Measurements from ENCODE around the gene TPBGL. TPM values are rescaled to one million over a fixed set of nuclear protein-coding genes. Genes with fewer than 3 reads are reported as not detected.

The TPBGL gene
- total RNA-seq, 4 donors from 2014 or later = 0.26 to 0.40 (median 0.33) TPM; not detected in 1

DNA sequence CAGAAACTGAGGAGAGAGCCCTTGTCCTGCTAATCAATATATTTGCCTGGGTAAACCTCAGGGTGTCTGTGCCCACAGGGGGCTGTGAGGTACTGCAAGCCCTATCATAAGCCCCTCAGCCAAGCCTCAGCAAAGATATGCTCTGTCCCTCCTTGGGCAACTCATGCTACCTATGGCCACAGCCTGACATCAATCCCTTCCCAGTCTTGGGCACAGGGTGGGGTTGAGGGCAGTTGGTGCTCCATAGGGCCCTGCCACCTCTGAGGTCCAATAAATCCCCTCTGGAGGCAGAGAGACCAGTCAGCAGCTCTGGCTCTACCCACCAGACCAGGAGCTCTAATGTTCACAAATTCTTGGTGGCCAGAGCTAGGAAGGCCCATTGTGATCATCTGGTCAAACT lies 23.8 kb downstream of the TPBGL start:
- Histone ChIP-seq H3K27ac (replicated peaks in 1 of 4) (peak overlapping the region in 1 of 4 donors; percentile 4), H3K4me3 (no peak overlapping the region), H3K36me3 (peaks cover 25 to 41% (median 36%) of the 10 kb centered on the region in 4 donors), H3K9me3 (no peaks in the 10 kb centered on the region), H3K27me3 (no peaks in the 10 kb centered on the region), H3K4me1 (peaks cover 14 to 42% (median 33%) of the 10 kb centered on the region in 4 donors)
- DNase-seq (ENCODE audit: extremely low spot score) = no peak
- TF ChIP-seq POLR2A (IDR thresholded peaks at IDR 0.05; ENCODE audit: low read depth) = no peak
- TF ChIP-seq, protein P1, sequence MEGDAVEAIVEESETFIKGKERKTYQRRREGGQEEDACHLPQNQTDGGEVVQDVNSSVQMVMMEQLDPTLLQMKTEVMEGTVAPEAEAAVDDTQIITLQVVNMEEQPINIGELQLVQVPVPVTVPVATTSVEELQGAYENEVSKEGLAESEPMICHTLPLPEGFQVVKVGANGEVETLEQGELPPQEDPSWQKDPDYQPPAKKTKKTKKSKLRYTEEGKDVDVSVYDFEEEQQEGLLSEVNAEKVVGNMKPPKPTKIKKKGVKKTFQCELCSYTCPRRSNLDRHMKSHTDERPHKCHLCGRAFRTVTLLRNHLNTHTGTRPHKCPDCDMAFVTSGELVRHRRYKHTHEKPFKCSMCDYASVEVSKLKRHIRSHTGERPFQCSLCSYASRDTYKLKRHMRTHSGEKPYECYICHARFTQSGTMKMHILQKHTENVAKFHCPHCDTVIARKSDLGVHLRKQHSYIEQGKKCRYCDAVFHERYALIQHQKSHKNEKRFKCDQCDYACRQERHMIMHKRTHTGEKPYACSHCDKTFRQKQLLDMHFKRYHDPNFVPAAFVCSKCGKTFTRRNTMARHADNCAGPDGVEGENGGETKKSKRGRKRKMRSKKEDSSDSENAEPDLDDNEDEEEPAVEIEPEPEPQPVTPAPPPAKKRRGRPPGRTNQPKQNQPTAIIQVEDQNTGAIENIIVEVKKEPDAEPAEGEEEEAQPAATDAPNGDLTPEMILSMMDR (IDR thresholded peaks at IDR 0.05) = no peak
- no peak for TF ChIP-seq POLR2AphosphoS5 (IDR thresholded peaks at IDR 0.05)
- no peak for TF ChIP-seq EP300 (IDR thresholded peaks at IDR 0.05)
- intact Hi-C loops (cut with DNase I) = no loop called here

DNA sequence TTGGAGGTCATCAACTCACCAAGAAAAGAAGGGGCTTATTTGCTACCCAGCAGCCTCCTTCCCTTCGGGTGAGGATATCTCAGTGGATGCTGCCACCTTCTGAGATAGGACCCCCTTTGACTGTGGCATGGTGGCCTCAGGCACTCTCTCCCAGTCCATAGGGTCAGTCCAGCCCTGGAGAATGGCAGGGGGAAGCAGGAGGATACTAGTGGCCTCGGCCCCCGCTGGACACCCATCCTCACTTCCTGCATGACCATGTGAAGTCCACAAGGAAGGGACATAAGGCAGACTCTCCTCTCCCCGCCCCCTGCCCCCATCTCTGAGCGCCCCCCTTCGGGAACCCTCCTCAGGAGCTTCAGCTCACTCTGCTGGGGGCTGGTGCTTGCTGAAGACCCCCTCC lies 24.4 kb downstream of the TPBGL start:
- no peak for DNase-seq (ENCODE audit: extremely low spot score)
- Histone ChIP-seq H3K4me3 (no peak overlapping the region), H3K9me3 (no peaks in the 10 kb centered on the region), H3K36me3 (peaks cover 25 to 47% (median 42%) of the 10 kb centered on the region in 4 donors), H3K27me3 (no peaks in the 10 kb centered on the region), H3K27ac (replicated peaks in 1 of 4) (no peak overlapping the region), H3K4me1 (peaks cover 14 to 41% (median 31%) of the 10 kb centered on the region in 4 donors)
- TF ChIP-seq, protein P1 (IDR thresholded peaks at IDR 0.05) = no peak
- TF ChIP-seq POLR2AphosphoS5 (IDR thresholded peaks at IDR 0.05) = no peak
- no peak for TF ChIP-seq EP300 (IDR thresholded peaks at IDR 0.05)
- TF ChIP-seq POLR2A (IDR thresholded peaks at IDR 0.05; ENCODE audit: low read depth) = no peak
- intact Hi-C loops (cut with DNase I) = no loop called here
- WGBS = 91% methylated on average over 6 of the region's 6 CpGs

DNA sequence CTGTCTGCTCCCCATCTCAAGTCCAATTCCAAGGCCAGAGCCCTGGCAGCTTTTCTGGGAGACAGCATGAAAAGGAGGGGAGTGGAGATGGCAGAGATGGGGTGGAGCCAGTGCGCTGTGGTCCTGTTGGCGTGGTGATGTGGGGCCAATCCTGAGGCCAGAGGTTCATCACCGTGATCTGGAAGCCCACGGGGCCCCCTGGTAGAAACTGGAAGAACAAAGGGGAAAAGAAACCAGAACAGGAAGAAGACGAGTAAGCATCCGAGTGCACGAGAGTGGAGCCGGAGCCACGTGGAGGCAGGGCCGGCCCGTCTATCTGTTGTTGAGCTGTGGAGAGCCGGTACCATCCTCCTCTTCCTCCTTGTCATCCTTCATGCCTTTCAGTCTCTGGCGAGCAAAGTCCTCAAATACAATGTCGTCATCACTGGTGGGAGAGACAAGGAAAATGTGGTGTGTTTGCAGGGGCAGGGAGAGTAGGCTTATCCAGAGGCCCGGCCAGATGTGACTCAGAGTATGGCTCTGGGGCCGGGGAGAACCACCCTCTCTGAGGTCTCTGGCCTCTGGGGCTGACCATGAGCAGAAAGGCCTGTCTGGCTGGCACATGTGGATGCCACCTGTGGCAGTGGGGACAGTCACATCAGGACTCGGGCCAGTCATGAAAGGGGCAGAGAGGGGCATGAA lies 25.4 kb downstream of the TPBGL start:
- no peaks in the 10 kb centered on the region for H3K9me3 ChIP-seq
- whole genome bisulfite sequencing = 70% methylated on average over 17 of the region's 17 CpGs
- intact Hi-C loops (cut with DNase I) = no loop called here
- TF ChIP-seq EP300 (IDR thresholded peaks at IDR 0.05) = no peak
- TF ChIP-seq POLR2AphosphoS5 (IDR thresholded peaks at IDR 0.05) = no peak
- TF ChIP-seq, protein P1 (IDR thresholded peaks at IDR 0.05) = no peak
- TF ChIP-seq POLR2A (IDR thresholded peaks at IDR 0.05; ENCODE audit: low read depth) = no peak
- no peak overlapping the region for H3K4me3 ChIP-seq
- no peak for DNase-seq (ENCODE audit: extremely low spot score)
- no peaks in the 10 kb centered on the region for H3K27me3 ChIP-seq
- H3K4me1 ChIP-seq = peaks cover 11 to 31% (median 24%) of the 10 kb centered on the region in 4 donors
- peaks cover 25 to 58% (median 47%) of the 10 kb centered on the region in 4 donors for H3K36me3 ChIP-seq
- H3K27ac ChIP-seq (replicated peaks in 1 of 4) = peak overlapping the region in 2 of 4 donors; percentile 13 to 28

- intact Hi-C loops (cut with DNase I) = no loop called here
- Histone ChIP-seq H3K9me3 (no peaks in the 10 kb centered on the region), H3K27ac (replicated peaks in 1 of 4) (no peak overlapping the region), H3K4me1 (peaks cover 4 to 17% (median 12%) of the 10 kb centered on the region in 4 donors), H3K36me3 (peaks cover 33 to 71% (median 59%) of the 10 kb centered on the region in 4 donors), H3K27me3 (no peaks in the 10 kb centered on the region), H3K4me3 (no peak overlapping the region)
- DNase-seq (ENCODE audit: extremely low spot score) = no peak
- TF ChIP-seq, protein P1 (IDR thresholded peaks at IDR 0.05) = no peak
- TF ChIP-seq POLR2A (IDR thresholded peaks at IDR 0.05; ENCODE audit: low read depth) (no peak), POLR2AphosphoS5 (IDR thresholded peaks at IDR 0.05) (no peak), EP300 (IDR thresholded peaks at IDR 0.05) (no peak)
- WGBS = 88% methylated on average over 17 of the region's 27 CpGs
Observed at GRCh38 chr11:75267171-75267970, 26.8 kb downstream of the TPBGL start.
